AG09309 (cell line): ENCODE results near the gene OR7G1.
A peak's percentile ranks its signal among the peaks of the same experiment; 100 is the strongest.

Experiments used
- DNase-seq: peaks from one replicate; pipeline ENCODE4 v3.0.0-alpha.2; 2010; ENCODE audit warnings: low read depth
- H3K4me3 ChIP-seq: 2 replicates; pipeline ENCODE4 v1.5.1; 2011; ENCODE audit warnings: mild to moderate bottlenecking, low read depth, low read length, moderate library complexity; ENCODE audit not compliant: control insufficient read depth
- CTCF ChIP-seq: IDR thresholded peaks from 2 replicates; pipeline ENCODE4 v1.5.1; 2011; ENCODE audit warnings: mild to moderate bottlenecking, low read depth, low read length, inconsistent platforms; ENCODE audit not compliant: insufficient read depth, control insufficient read depth; ENCODE audit errors: missing control alignments

OR7G1 gene

DNA sequence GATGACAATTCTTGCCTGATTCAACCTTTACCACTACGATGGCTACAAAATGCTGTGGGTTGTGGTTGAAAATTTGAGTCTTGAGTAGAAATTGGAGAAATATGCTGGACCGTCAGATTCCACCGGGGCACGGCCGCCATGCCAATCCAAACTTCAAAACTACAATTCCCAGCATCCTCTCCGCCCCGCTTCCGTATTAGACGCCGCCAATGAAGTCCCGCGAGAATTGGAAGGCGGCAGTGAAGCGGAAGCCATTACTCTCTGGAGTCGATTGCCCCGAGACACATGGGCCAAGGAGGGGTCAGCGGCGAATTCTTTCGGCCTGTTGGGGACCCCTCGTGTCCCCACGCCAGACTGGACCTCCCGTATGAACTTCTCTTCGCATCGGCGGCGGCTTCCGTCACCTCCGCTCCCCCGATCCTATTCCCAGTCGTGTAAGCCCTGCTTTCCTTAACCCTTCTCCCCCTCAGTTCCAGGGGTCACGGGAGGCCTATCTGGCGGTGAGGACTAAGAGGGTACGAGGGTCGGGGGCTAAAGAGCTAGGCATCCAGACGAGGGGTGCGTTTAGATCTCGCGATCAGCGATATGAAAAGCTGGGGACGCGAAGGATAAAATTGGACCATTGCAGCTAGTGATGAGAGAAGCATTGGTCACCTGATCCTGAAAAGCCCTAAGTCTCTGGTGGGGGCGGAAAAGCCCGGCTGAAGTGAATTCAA is 24.8 kb upstream of the OR7G1 start, which contains the start of gene ZNF317:
TSS of gene ZNF317 (plus strand) at position 239 of the 716 bp plus-strand sequence. CDS start 15,620 bp downstream, outside the sequence.
- DNase-seq = peak; percentile 57
- TF ChIP-seq CTCF = no peak
- peak within 1 kb of the TSS; percentile 72 for H3K4me3 ChIP-seq

DNA sequence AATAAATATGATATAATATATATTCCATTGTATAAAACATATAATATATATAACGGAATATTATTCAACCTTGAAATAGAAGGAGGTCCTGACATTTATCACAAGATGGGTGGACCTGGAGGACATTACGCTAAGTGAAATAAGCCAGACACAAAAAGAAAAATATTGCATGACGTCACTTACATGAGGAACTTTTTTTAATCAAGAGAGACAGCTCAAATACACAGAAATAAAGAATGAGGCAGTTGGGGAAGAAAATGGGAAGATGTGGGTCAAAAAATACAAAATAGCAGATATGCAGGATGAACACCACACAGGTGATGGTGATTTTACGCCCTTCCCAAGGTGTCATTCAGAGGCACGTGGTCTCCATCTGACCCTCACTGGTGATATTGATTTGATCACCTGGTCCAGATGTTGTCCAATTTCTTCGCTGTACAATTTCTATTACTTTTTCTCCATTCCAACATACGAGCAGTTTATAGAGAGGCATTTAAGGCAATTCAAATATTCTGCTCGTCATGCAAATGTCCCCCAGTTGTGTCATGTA is 24.1 kb upstream of the OR7G1 start:
- H3K4me3 ChIP-seq = peak overlapping the region; percentile 72
- no peak for DNase-seq
- no peak for TF ChIP-seq CTCF

DNA sequence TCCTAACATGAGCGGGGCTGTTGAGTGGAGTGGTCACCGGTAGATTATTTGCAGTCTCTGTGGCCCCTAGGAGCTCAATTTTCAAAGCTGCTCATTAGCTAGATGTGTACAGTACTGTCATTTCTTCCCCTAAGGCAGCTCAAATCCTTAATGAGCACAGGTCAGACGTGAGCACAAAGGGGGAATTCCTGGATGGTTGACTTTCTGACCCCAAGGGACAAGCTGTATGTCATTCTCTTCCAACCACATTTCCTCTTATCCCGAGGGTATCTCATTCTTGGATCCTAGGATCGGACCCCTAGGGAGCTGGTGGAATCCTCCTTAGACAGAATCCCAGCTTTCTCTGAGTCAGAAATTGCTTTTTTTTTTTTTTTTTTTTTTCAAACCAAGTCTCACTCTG is 16.9 kb upstream of the OR7G1 start:
- no peak for TF ChIP-seq CTCF
- H3K4me3 ChIP-seq = no peak overlapping the region
- no peak for DNase-seq

- no peak for TF ChIP-seq CTCF
- no peak for DNase-seq
Observed at GRCh38 chr19:9130965-9131364, 15.4 kb upstream of the OR7G1 start.

DNA sequence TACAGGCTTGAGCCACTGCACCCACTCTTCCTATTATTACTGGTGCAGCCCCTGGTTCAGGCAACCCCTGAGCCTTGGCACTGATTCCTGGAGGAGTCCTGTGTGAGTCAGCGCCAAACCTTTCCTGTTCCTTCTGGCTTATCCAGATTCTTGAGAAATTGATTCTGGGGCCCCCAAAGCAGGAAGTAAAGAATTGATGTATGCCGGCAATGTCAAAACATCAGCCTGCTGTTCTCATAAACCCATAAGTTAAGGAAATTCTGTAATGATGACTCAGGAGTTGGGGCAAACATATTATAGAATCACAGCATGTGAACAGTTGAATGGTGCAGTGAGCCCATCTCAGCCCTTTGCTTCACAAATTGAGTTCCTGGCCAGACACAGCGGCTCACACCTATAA is 12.6 kb upstream of the OR7G1 start:
- no peak for TF ChIP-seq CTCF
- no peak overlapping the region for H3K4me3 ChIP-seq
- no peak for DNase-seq

More at GRCh38 chr19:9130965-9131364, 15.4 kb upstream of the OR7G1 start:
- no peak overlapping the region for H3K4me3 ChIP-seq

- TF ChIP-seq CTCF = no peak
- DNase-seq = no peak
- H3K4me3 ChIP-seq = no peak within 1 kb of the TSS
Observed at GRCh38 chr19:9126900-9127405, 11.4 kb upstream of the OR7G1 start, which contains the start of gene OR7G3. Gene OR7G3 (minus strand): TSS chr19:9126950. CDS start chr19:9126950, 0 bp downstream.

- no peak for DNase-seq
- H3K4me3 ChIP-seq = no peak overlapping the region
- no peak for TF ChIP-seq CTCF
Observed at GRCh38 chr19:9116547-9116946, 984 bp upstream of the OR7G1 start.
